Activated CD4-positive, alpha-beta T cell treated with anti-CD3 and anti-CD28 coated beads, Interleukin-2, amount 10 ng/mL, durations not matched to agents 7 days and 5 days (primary cell): ENCODE data around the gene RWDD3. TPM values are rescaled to one million over a fixed set of nuclear protein-coding genes. Genes with fewer than 3 reads are reported as not detected.

Experiments used
- CTCF ChIA-PET: fragments of 350-600 bp; sonication (Branson Sonifier 250); formaldehyde crosslinking; loops from one replicate; lab custom pipeline; 2021; ENCODE audit warnings: antibody characterized with exemption; lab: Charles Lee
- POLR2A ChIA-PET: fragments of 350-600 bp; sonication (Branson Sonifier 250); formaldehyde crosslinking; loops from one replicate; lab custom pipeline; 2021; ENCODE audit warnings: antibody characterized with exemption; lab: Charles Lee
- DNase-seq: peaks from one replicate; pipeline ENCODE4 v3.0.0-alpha.2; 2020
- H3K27ac Mint-ChIP-seq: one replicate; pipeline ENCODE4 v1.8.0; 2021; ENCODE audit warnings: mild to moderate bottlenecking, moderate library complexity, mixed read lengths
- H3K27me3 Mint-ChIP-seq: one replicate; pipeline ENCODE4 v1.8.0; 2021; ENCODE audit warnings: mixed read lengths
- H3K36me3 Mint-ChIP-seq: one replicate; pipeline ENCODE4 v1.8.0; 2021; ENCODE audit warnings: low read depth, mixed read lengths
- H3K4me1 Mint-ChIP-seq: one replicate; pipeline ENCODE4 v1.8.0; 2021; ENCODE audit warnings: mixed read lengths
- H3K4me3 Mint-ChIP-seq: one replicate; pipeline ENCODE4 v1.8.0; 2021; ENCODE audit warnings: mild to moderate bottlenecking, moderate library complexity, mixed read lengths
- H3K9me3 Mint-ChIP-seq: one replicate; pipeline ENCODE4 v1.8.0; 2021; ENCODE audit warnings: mixed read lengths
- total RNA-seq, 2 experiments: library from RNA; stranded (reverse); gene quantifications; one replicate each; pipeline ENCODE4 v1.2.3, GENCODE V29; 2021

Gene RWDD3, protein sequence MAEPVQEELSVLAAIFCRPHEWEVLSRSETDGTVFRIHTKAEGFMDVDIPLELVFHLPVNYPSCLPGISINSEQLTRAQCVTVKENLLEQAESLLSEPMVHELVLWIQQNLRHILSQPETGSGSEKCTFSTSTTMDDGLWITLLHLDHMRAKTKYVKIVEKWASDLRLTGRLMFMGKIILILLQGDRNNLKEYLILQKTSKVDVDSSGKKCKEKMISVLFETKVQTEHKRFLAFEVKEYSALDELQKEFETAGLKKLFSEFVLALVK
- total RNA-seq, result 10 to 100 TPM; 12.9 to 14.2 TPM

GRCh38 chr1:95233737-95234500 lies at the start of gene RWDD3:
TSS of gene RWDD3 (plus strand) at chr1:95234210. CDS start at chr1:95234231, 21 bp downstream.
- no peaks in the 10 kb centered on the region for H3K9me3 Mint-ChIP-seq
- H3K27ac Mint-ChIP-seq, result peak within 1 kb of the TSS; percentile 99
- POLR2A ChIA-PET, result interaction anchor here (0.6 to 1.3 kb wide), 3 partner anchors 10 to 161 kb away, joined by 3 to 9 read pairs (median 3); partner anchors contain the start of gene ALG14
- DNase-seq, result peak; percentile 91
- peaks cover 31% of the 10 kb centered on the region for H3K4me1 Mint-ChIP-seq
- peaks cover 23% of the 10 kb centered on the region for H3K36me3 Mint-ChIP-seq
- H3K4me3 Mint-ChIP-seq, result peak within 1 kb of the TSS; percentile 97
- H3K27me3 Mint-ChIP-seq, result peaks cover 20% of the 10 kb centered on the region
- CTCF ChIA-PET, result interaction anchor here (0.6 to 2.0 kb wide), 11 partner anchors 10 to 380 kb away, joined by 3 to 20 read pairs (median 6); partner anchors contain the start of gene ALG14

DNA sequence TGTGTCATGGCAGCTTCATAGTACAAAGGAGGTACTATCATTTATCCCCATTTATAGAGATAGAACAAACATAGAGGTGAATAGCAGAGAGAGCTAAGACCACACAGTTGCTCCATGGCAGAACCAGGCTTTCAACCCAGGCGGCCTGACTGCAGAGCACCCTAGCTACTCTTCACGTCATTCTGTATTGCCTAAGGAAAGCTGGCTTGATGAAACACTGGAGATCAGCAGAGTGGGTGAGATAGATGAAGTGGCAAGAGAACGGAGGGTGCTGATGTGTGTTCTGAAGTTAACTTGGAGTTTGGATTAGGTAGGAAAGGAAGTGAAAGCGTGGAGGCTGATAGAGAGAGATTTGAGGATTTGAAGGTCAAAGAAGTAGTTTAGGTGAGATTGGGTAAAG lies 47.9 kb upstream of the RWDD3 start:
- CTCF ChIA-PET, result interaction anchor here (0.5 kb wide), 1 partner anchor 40 kb away, joined by 3 read pairs; no protein-coding TSS in a partner anchor
- Mint-ChIP-seq H3K27ac (no peak overlapping the region), H3K4me3 (no peak overlapping the region), H3K27me3 (peaks cover 7% of the 10 kb centered on the region), H3K9me3 (no peaks in the 10 kb centered on the region), H3K36me3 (no peaks in the 10 kb centered on the region), H3K4me1 (no peaks in the 10 kb centered on the region)
- POLR2A ChIA-PET, result no interaction called here
- DNase-seq, result no peak

DNA sequence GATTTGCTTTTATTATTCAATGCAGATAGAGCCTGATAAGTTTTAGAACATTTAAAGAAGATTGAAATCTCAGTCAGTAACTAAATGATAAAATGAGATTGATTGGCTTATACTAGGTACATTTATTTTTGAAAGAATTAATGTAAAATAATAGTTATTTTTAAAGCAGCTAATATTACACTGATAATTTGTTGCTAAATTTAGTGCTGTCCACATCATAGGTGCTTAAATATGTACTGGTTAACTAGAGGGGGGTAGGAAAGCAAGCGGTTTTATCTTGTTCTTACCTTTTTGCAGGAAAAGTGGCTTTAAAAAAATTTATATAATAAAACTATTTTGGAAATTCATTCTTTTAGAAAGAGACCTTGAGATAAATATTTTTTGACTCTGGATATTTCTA lies 40.4 kb upstream of the RWDD3 start:
- H3K27me3 Mint-ChIP-seq, result no peaks in the 10 kb centered on the region
- H3K9me3 Mint-ChIP-seq, result no peaks in the 10 kb centered on the region
- H3K36me3 Mint-ChIP-seq, result no peaks in the 10 kb centered on the region
- H3K27ac Mint-ChIP-seq, result no peak overlapping the region
- ChIA-PET CTCF (no interaction called here), POLR2A (no interaction called here)
- DNase-seq, result no peak
- no peaks in the 10 kb centered on the region for H3K4me1 Mint-ChIP-seq
- H3K4me3 Mint-ChIP-seq, result no peak overlapping the region

GRCh38 chr1:95195046-95195445 lies 39.0 kb upstream of the RWDD3 start:
- Mint-ChIP-seq H3K27me3 (no peaks in the 10 kb centered on the region), H3K36me3 (no peaks in the 10 kb centered on the region), H3K9me3 (no peaks in the 10 kb centered on the region), H3K27ac (no peak overlapping the region), H3K4me3 (no peak overlapping the region), H3K4me1 (no peaks in the 10 kb centered on the region)
- POLR2A ChIA-PET, result no interaction called here
- CTCF ChIA-PET, result no interaction called here
- no peak for DNase-seq

GRCh38 chr1:95196017-95196416 lies 38.0 kb upstream of the RWDD3 start:
- Mint-ChIP-seq H3K36me3 (no peaks in the 10 kb centered on the region), H3K4me1 (no peaks in the 10 kb centered on the region), H3K27ac (no peak overlapping the region), H3K4me3 (no peak overlapping the region), H3K27me3 (no peaks in the 10 kb centered on the region), H3K9me3 (no peaks in the 10 kb centered on the region)
- CTCF ChIA-PET, result no interaction called here
- DNase-seq, result no peak
- POLR2A ChIA-PET, result interaction anchor here (0.8 kb wide), 1 partner anchor 38 kb away, joined by 3 read pairs; no protein-coding TSS in a partner anchor

DNA sequence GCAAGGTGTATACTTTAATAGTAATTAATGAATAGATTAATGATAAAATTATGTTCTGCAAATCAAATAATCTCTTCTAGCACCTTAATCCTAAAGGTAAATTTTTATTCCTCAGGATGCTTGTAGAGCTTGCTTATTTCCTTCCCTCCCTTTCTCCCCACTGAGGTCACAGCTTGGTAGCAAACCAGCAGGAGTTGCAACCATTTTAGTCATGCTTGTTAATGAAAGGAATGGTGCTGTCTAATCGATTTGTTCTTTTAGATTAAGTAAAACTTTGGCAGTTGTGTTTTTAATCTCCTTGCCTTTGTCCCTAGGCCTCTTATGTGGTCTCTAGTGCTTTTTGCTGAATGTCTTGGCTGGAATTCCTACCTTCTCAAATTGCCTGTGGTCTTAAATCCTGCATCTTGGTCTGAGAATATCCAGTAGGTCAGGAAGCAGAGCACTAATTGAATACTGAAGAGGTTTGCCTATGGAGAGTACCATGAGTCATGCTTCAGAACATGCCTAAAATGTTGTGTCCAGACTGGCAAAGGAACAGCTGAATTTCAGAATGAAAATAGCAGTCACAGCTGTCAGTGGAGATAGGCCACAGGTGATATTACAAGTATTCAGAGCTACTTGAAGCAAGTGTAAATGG lies 36.3 kb upstream of the RWDD3 start:
- no peaks in the 10 kb centered on the region for H3K36me3 Mint-ChIP-seq
- no peaks in the 10 kb centered on the region for H3K4me1 Mint-ChIP-seq
- POLR2A ChIA-PET, result no interaction called here
- no peak overlapping the region for H3K4me3 Mint-ChIP-seq
- no peaks in the 10 kb centered on the region for H3K9me3 Mint-ChIP-seq
- H3K27me3 Mint-ChIP-seq, result no peaks in the 10 kb centered on the region
- no peak for DNase-seq
- CTCF ChIA-PET, result no interaction called here
- H3K27ac Mint-ChIP-seq, result no peak overlapping the region

GRCh38 chr1:95201905-95202304 lies 32.1 kb upstream of the RWDD3 start:
- ChIA-PET CTCF (no interaction called here), POLR2A (no interaction called here)
- Mint-ChIP-seq H3K4me3 (no peak overlapping the region), H3K9me3 (no peaks in the 10 kb centered on the region), H3K27ac (no peak overlapping the region), H3K36me3 (no peaks in the 10 kb centered on the region), H3K4me1 (no peaks in the 10 kb centered on the region), H3K27me3 (no peaks in the 10 kb centered on the region)
- DNase-seq, result no peak

- Mint-ChIP-seq H3K4me3 (no peak overlapping the region), H3K27ac (no peak overlapping the region), H3K27me3 (peaks cover 8% of the 10 kb centered on the region), H3K9me3 (no peaks in the 10 kb centered on the region), H3K36me3 (no peaks in the 10 kb centered on the region), H3K4me1 (no peaks in the 10 kb centered on the region)
- CTCF ChIA-PET, result interaction anchor here (1.0 kb wide), 1 partner anchor 30 kb away, joined by 4 read pairs; the partner anchor contains the start of gene RWDD3
- POLR2A ChIA-PET, result no interaction called here
- no peak for DNase-seq
Measured at GRCh38 chr1:95203908-95204437, 30.0 kb upstream of the RWDD3 start.

- Mint-ChIP-seq H3K9me3 (no peaks in the 10 kb centered on the region), H3K27ac (no peak overlapping the region), H3K36me3 (no peaks in the 10 kb centered on the region), H3K4me1 (no peaks in the 10 kb centered on the region), H3K4me3 (no peak overlapping the region), H3K27me3 (peaks cover 8% of the 10 kb centered on the region)
- no peak for DNase-seq
- POLR2A ChIA-PET, result no interaction called here
- CTCF ChIA-PET, result no interaction called here
Measured at GRCh38 chr1:95206514-95206913, 27.5 kb upstream of the RWDD3 start.

DNA sequence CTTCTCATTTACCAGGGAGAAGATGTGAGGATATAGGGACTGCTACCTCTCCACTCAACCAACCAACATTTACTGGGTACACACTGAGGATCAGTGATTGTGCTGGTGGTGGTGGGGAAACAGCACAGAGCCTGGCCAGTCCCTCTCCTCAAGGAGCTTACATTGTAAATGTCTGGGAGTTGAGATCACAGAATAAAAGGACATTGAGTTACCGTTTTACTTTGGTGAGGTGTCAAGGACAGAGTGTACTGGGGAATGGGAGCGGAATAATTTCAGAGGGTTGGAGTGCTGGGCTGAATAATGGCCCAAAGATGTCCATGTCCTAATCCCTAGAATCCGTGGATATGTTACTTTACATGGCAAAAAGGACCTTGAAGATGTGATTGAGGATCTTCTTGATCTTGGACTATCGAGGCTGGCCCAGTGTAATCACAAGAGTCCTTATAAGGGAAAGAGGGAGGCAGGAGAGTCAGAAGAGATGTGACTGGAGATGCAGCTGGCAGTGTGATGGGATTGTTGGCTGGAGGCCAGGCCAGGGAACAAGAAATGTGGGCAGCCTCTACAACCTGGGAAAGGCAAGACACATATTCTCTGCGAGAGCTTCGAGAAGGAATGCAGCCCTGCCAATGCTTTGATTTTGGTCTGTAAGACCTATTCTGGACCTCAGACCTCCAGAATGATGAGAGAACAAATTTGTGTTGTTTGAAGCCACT lies 26.6 kb upstream of the RWDD3 start:
- CTCF ChIA-PET, result no interaction called here
- no peaks in the 10 kb centered on the region for H3K9me3 Mint-ChIP-seq
- H3K27ac Mint-ChIP-seq, result no peak overlapping the region

GRCh38 chr1:95208876-95209275 lies 25.1 kb upstream of the RWDD3 start:
- H3K36me3 Mint-ChIP-seq, result no peaks in the 10 kb centered on the region
- peaks cover 8% of the 10 kb centered on the region for H3K27me3 Mint-ChIP-seq
- H3K27ac Mint-ChIP-seq, result no peak overlapping the region
- ChIA-PET CTCF (no interaction called here), POLR2A (no interaction called here)
- no peaks in the 10 kb centered on the region for H3K4me1 Mint-ChIP-seq
- no peak overlapping the region for H3K4me3 Mint-ChIP-seq
- H3K9me3 Mint-ChIP-seq, result no peaks in the 10 kb centered on the region
- DNase-seq, result no peak

More for the DNA sequence above, 26.6 kb upstream of the RWDD3 start:
- Mint-ChIP-seq H3K4me1 (no peaks in the 10 kb centered on the region), H3K36me3 (no peaks in the 10 kb centered on the region), H3K4me3 (no peak overlapping the region), H3K27me3 (peaks cover 8% of the 10 kb centered on the region)
- DNase-seq, result no peak
- POLR2A ChIA-PET, result no interaction called here

DNA sequence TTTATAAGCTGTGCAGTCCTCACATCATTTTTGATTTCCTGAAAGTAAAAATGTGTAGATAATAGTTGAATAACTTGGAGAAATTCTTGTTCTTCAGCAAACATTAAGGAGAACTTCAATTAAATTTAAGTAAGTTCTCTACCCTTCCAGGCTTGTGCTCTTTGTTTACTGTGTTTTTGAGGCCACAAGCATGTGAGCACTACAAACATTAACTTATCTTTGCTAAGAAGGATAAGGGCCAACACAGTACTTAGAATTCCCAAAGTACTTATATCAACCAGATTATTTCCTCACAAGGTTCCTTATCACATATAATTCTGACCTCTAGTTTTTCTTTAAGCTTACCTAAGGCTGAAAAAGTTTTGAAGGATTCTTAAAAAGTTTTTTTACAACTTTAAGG lies 24.7 kb upstream of the RWDD3 start:
- DNase-seq, result no peak
- no peaks in the 10 kb centered on the region for H3K36me3 Mint-ChIP-seq
- H3K4me3 Mint-ChIP-seq, result no peak overlapping the region
- peaks cover 8% of the 10 kb centered on the region for H3K27me3 Mint-ChIP-seq
- no peaks in the 10 kb centered on the region for H3K9me3 Mint-ChIP-seq
- H3K4me1 Mint-ChIP-seq, result no peaks in the 10 kb centered on the region
- ChIA-PET CTCF (no interaction called here), POLR2A (no interaction called here)
- H3K27ac Mint-ChIP-seq, result no peak overlapping the region
